WTC11 (cell line): ENCODE results near the gene NBAS. TPM values are rescaled to one million over a fixed set of nuclear protein-coding genes. Genes with fewer than 3 reads are reported as not detected.

Experiments
- ATAC-seq: fragments of 200-7000 bp; cut with Tn5 transposase; 2 replicates; pipeline ENCODE4 v1.10.0; 2021; ENCODE audit warnings: mild to moderate bottlenecking, moderate library complexity
- CTCF ChIA-PET: fragments of 300-600 bp; sonication (Branson Sonifier 250); formaldehyde crosslinking; loops from one replicate; lab custom pipeline; 2021; ENCODE audit warnings: antibody characterized with exemption; lab: Charles Lee
- POLR2A ChIA-PET: fragments of 350-600 bp; sonication (Branson Sonifier 250); formaldehyde crosslinking; loops from one replicate; lab custom pipeline; 2021; ENCODE audit warnings: antibody characterized with exemption; lab: Charles Lee
- DNase-seq: peaks from one replicate; pipeline ENCODE4 v3.0.0; 2021; ENCODE audit warnings: low spot score
- H3K27ac Mint-ChIP-seq: 2 replicates; pipeline ENCODE4 v1.8.0; 2021; ENCODE audit warnings: mixed read lengths
- H3K27me3 Mint-ChIP-seq: 2 replicates; pipeline ENCODE4 v1.8.0; 2021; ENCODE audit warnings: low read depth, mild to moderate bottlenecking, moderate library complexity, mixed read lengths
- H3K36me3 Mint-ChIP-seq: 2 replicates; pipeline ENCODE4 v1.8.0; 2021; ENCODE audit warnings: mixed read lengths
- H3K4me1 Mint-ChIP-seq: 2 replicates; pipeline ENCODE4 v1.8.0; 2022; ENCODE audit warnings: mixed read lengths
- H3K4me3 Mint-ChIP-seq: 2 replicates; pipeline ENCODE4 v1.8.0; 2021; ENCODE audit warnings: mild to moderate bottlenecking, moderate library complexity, mixed read lengths
- H3K9me3 Mint-ChIP-seq: 2 replicates; pipeline ENCODE4 v1.8.0; 2021; ENCODE audit warnings: mixed read lengths
- ATF1 ChIP-seq: sonication (generic); formaldehyde crosslinking; IDR thresholded peaks from 2 replicates; pipeline ENCODE4 v1.8.1; 2023; ENCODE audit warnings: mild to moderate bottlenecking, moderate library complexity, missing genetic modification reagents
- CBFB ChIP-seq: sonication (generic); formaldehyde crosslinking; IDR thresholded peaks from 2 replicates; pipeline ENCODE4 v1.8.1; 2022; ENCODE audit warnings: mild to moderate bottlenecking, low read depth, missing genetic modification reagents
- ETV6 ChIP-seq: sonication (generic); formaldehyde crosslinking; IDR thresholded peaks from 2 replicates; pipeline ENCODE4 v1.8.1; 2022; ENCODE audit warnings: mild to moderate bottlenecking, missing genetic modification reagents
- FOXP1 ChIP-seq: sonication (generic); formaldehyde crosslinking; IDR thresholded peaks from 2 replicates; pipeline ENCODE4 v1.8.0; 2022; ENCODE audit warnings: missing genetic modification reagents, mild to moderate bottlenecking, moderate library complexity, borderline replicate concordance
- GABPB1 ChIP-seq: sonication (generic); formaldehyde crosslinking; IDR thresholded peaks from 2 replicates; pipeline ENCODE4 v1.8.1; 2023; ENCODE audit warnings: mild to moderate bottlenecking, missing genetic modification reagents
- KAT7 ChIP-seq: sonication (generic); formaldehyde crosslinking; IDR thresholded peaks from 2 replicates; pipeline ENCODE4 v1.8.1; 2023; ENCODE audit warnings: missing genetic modification reagents, mild to moderate bottlenecking, borderline replicate concordance
- MXD4 ChIP-seq: fragments of 250-450 bp; sonication (Bioruptor Pico); IDR thresholded peaks from 2 replicates; pipeline ENCODE4 v1.8.0; 2021; ENCODE audit warnings: mild to moderate bottlenecking, moderate library complexity, borderline replicate concordance
- NFATC4 ChIP-seq: fragments of 250-450 bp; sonication (Bioruptor Pico); IDR thresholded peaks from 2 replicates; pipeline ENCODE4 v1.9.0; 2021; ENCODE audit warnings: mild to moderate bottlenecking
- NFYB ChIP-seq: sonication (generic); formaldehyde crosslinking; conservative IDR thresholded peaks from 2 replicates; pipeline ENCODE4 v1.8.0; 2022; ENCODE audit warnings: low read depth, missing genetic modification reagents
- NR1H2 ChIP-seq: sonication (generic); formaldehyde crosslinking; IDR thresholded peaks from 2 replicates; pipeline ENCODE4 v1.9.0; 2021; ENCODE audit warnings: mild to moderate bottlenecking, moderate library complexity, missing genetic modification reagents
- SMAD3 ChIP-seq: sonication (generic); formaldehyde crosslinking; IDR thresholded peaks from 2 replicates; pipeline ENCODE4 v1.8.0; 2022; ENCODE audit warnings: missing genetic modification reagents, mild to moderate bottlenecking, borderline replicate concordance
- TEAD1 ChIP-seq: sonication (generic); formaldehyde crosslinking; IDR thresholded peaks from 2 replicates; pipeline ENCODE4 v1.8.0; 2022; ENCODE audit warnings: mild to moderate bottlenecking, missing genetic modification reagents
- ZNF263 ChIP-seq: sonication (generic); formaldehyde crosslinking; IDR thresholded peaks from 2 replicates; pipeline ENCODE4 v1.8.1; 2022; ENCODE audit warnings: low read depth, mild to moderate bottlenecking, moderate library complexity, missing genetic modification reagents
- ZNF317 ChIP-seq: sonication (generic); formaldehyde crosslinking; IDR thresholded peaks from 2 replicates; pipeline ENCODE4 v1.8.1; 2023; ENCODE audit warnings: low read depth, mild to moderate bottlenecking, moderate library complexity, missing genetic modification reagents, borderline replicate concordance
- ZNF423 ChIP-seq: fragments of 250-450 bp; sonication (Bioruptor Pico); IDR thresholded peaks from 2 replicates; pipeline ENCODE4 v2.1.2; 2022; ENCODE audit warnings: mild to moderate bottlenecking, moderate library complexity
- ZNF671 ChIP-seq: fragments of 250-450 bp; sonication (Bioruptor Pico); IDR thresholded peaks from 2 replicates; pipeline ENCODE4 v1.8.0; 2021; ENCODE audit warnings: mild to moderate bottlenecking
- total RNA-seq: library from RNA; stranded (reverse); gene quantifications from 3 replicates; pipeline ENCODE4 v1.2.3, GENCODE V29; 2021
- TF ChIP-seq, protein P1 (sequence below): sonication (generic); formaldehyde crosslinking; IDR thresholded peaks from 2 replicates; pipeline ENCODE4 v1.8.0; 2023; ENCODE audit warnings: missing genetic modification reagents
- TF ChIP-seq, protein P2 (sequence below): sonication (generic); formaldehyde crosslinking; IDR thresholded peaks from 2 replicates; pipeline ENCODE4 v1.8.1; 2023; ENCODE audit warnings: mild to moderate bottlenecking, missing genetic modification reagents, moderate library complexity
- TF ChIP-seq, protein P3 (sequence below): sonication (generic); formaldehyde crosslinking; IDR thresholded peaks from 2 replicates; pipeline ENCODE4 v1.8.1; 2022; ENCODE audit warnings: mild to moderate bottlenecking, missing genetic modification reagents, moderate library complexity, borderline replicate concordance
- TF ChIP-seq, protein P4 (sequence below): sonication (generic); formaldehyde crosslinking; IDR thresholded peaks from 2 replicates; pipeline ENCODE4 v1.8.0; 2022; ENCODE audit warnings: missing genetic modification reagents
- TF ChIP-seq, protein P5 (sequence below): fragments of 200-600 bp; IDR thresholded peaks from 2 replicates; pipeline ENCODE4 v1.8.0; 2022; ENCODE audit warnings: antibody characterized with exemption
- TF ChIP-seq, protein P6 (sequence below): sonication (generic); formaldehyde crosslinking; IDR thresholded peaks from 2 replicates; pipeline ENCODE4 v1.8.0; 2023; ENCODE audit warnings: missing genetic modification reagents, mild to moderate bottlenecking, borderline replicate concordance

The NBAS gene
- total RNA-seq, 1 experiment from 2014 or later, result 32.3 TPM

DNA sequence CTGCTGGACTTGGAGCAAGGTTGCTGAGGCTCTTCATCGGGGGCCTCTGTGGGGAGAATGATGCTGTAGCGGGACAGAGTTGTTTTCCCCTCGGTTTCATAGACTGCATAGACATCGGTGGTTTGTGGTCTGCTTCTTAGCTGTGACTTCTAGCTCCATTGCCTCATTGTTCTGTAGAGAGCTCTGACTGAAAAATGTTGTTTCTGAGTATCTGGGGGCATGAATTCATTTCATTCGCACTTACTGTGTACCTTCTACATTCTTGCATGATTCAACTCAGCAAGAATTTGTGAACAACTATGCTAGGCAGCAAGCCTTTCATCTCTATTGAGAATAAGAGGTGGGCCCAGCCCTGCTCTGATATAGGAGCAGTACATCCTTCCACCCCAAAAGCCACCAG is 406.8 kb downstream of the NBAS start:
- Mint-ChIP-seq H3K27me3 (no peaks in the 10 kb centered on the region), H3K9me3 (peaks cover 9% of the 10 kb centered on the region; the same call in 1 of the 2 replicates), H3K27ac (no peak overlapping the region), H3K36me3 (no peaks in the 10 kb centered on the region), H3K4me1 (peaks cover 23% of the 10 kb centered on the region), H3K4me3 (no peak overlapping the region)
- POLR2A ChIA-PET, result no interaction called here
- CTCF ChIA-PET, result no interaction called here
- DNase-seq, result no peak
- ATAC-seq, result no peak
- TF ChIP-seq, protein P1, sequence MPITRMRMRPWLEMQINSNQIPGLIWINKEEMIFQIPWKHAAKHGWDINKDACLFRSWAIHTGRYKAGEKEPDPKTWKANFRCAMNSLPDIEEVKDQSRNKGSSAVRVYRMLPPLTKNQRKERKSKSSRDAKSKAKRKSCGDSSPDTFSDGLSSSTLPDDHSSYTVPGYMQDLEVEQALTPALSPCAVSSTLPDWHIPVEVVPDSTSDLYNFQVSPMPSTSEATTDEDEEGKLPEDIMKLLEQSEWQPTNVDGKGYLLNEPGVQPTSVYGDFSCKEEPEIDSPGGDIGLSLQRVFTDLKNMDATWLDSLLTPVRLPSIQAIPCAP, result no peak
- TF ChIP-seq CBFB (CRISPR knock-in tag), result no peak
- TF ChIP-seq, protein P2, sequence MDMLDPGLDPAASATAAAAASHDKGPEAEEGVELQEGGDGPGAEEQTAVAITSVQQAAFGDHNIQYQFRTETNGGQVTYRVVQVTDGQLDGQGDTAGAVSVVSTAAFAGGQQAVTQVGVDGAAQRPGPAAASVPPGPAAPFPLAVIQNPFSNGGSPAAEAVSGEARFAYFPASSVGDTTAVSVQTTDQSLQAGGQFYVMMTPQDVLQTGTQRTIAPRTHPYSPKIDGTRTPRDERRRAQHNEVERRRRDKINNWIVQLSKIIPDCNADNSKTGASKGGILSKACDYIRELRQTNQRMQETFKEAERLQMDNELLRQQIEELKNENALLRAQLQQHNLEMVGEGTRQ (CRISPR knock-in tag), result no peak
- no peak for TF ChIP-seq ZNF671 (CRISPR knock-in tag)
- TF ChIP-seq SMAD3, result no peak

DNA sequence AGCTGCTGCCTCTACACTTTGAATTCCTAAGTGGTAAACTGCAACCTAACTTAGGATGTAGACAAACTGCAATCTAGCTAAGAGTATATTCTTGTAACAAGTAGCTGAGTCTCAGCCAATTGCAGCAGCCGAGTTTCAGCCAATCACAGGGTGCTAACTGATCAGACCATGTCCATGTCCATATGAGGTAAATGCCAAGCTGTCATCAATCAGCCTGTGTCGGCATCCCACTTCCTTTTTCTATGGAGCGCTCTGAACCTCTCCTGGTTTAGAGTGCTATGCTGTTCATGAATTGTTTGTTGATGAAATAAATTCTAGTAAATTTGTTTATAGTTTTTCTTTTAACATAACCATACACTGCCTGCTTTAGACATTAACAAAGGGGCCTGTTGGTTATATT is 408.8 kb downstream of the NBAS start:
- no peaks in the 10 kb centered on the region for H3K27me3 Mint-ChIP-seq
- no peak overlapping the region for H3K27ac Mint-ChIP-seq
- peaks cover 9% of the 10 kb centered on the region; the same call in 1 of the 2 replicates for H3K9me3 Mint-ChIP-seq
- no peak for TF ChIP-seq KAT7 (CRISPR knock-in tag)
- TF ChIP-seq, protein P3, sequence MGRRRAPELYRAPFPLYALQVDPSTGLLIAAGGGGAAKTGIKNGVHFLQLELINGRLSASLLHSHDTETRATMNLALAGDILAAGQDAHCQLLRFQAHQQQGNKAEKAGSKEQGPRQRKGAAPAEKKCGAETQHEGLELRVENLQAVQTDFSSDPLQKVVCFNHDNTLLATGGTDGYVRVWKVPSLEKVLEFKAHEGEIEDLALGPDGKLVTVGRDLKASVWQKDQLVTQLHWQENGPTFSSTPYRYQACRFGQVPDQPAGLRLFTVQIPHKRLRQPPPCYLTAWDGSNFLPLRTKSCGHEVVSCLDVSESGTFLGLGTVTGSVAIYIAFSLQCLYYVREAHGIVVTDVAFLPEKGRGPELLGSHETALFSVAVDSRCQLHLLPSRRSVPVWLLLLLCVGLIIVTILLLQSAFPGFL (CRISPR knock-in tag), result no peak
- no peak for TF ChIP-seq MXD4 (CRISPR knock-in tag)
- TF ChIP-seq TEAD1 (CRISPR knock-in tag), result no peak
- no peak for TF ChIP-seq NR1H2
- TF ChIP-seq, protein P4, sequence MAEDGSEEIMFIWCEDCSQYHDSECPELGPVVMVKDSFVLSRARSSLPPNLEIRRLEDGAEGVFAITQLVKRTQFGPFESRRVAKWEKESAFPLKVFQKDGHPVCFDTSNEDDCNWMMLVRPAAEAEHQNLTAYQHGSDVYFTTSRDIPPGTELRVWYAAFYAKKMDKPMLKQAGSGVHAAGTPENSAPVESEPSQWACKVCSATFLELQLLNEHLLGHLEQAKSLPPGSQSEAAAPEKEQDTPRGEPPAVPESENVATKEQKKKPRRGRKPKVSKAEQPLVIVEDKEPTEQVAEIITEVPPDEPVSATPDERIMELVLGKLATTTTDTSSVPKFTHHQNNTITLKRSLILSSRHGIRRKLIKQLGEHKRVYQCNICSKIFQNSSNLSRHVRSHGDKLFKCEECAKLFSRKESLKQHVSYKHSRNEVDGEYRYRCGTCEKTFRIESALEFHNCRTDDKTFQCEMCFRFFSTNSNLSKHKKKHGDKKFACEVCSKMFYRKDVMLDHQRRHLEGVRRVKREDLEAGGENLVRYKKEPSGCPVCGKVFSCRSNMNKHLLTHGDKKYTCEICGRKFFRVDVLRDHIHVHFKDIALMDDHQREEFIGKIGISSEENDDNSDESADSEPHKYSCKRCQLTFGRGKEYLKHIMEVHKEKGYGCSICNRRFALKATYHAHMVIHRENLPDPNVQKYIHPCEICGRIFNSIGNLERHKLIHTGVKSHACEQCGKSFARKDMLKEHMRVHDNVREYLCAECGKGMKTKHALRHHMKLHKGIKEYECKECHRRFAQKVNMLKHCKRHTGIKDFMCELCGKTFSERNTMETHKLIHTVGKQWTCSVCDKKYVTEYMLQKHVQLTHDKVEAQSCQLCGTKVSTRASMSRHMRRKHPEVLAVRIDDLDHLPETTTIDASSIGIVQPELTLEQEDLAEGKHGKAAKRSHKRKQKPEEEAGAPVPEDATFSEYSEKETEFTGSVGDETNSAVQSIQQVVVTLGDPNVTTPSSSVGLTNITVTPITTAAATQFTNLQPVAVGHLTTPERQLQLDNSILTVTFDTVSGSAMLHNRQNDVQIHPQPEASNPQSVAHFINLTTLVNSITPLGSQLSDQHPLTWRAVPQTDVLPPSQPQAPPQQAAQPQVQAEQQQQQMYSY (CRISPR knock-in tag), result no peak
- TF ChIP-seq FOXP1 (CRISPR knock-in tag), result no peak
- TF ChIP-seq, protein P5, sequence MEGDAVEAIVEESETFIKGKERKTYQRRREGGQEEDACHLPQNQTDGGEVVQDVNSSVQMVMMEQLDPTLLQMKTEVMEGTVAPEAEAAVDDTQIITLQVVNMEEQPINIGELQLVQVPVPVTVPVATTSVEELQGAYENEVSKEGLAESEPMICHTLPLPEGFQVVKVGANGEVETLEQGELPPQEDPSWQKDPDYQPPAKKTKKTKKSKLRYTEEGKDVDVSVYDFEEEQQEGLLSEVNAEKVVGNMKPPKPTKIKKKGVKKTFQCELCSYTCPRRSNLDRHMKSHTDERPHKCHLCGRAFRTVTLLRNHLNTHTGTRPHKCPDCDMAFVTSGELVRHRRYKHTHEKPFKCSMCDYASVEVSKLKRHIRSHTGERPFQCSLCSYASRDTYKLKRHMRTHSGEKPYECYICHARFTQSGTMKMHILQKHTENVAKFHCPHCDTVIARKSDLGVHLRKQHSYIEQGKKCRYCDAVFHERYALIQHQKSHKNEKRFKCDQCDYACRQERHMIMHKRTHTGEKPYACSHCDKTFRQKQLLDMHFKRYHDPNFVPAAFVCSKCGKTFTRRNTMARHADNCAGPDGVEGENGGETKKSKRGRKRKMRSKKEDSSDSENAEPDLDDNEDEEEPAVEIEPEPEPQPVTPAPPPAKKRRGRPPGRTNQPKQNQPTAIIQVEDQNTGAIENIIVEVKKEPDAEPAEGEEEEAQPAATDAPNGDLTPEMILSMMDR, result no peak
- TF ChIP-seq NFYB, result no peak
- TF ChIP-seq ETV6 (CRISPR knock-in tag), result no peak
- no peak for TF ChIP-seq ZNF263 (CRISPR knock-in tag)
- TF ChIP-seq GABPB1, result no peak
- TF ChIP-seq ATF1, result no peak
- TF ChIP-seq NFATC4, result no peak
- TF ChIP-seq, protein P6, sequence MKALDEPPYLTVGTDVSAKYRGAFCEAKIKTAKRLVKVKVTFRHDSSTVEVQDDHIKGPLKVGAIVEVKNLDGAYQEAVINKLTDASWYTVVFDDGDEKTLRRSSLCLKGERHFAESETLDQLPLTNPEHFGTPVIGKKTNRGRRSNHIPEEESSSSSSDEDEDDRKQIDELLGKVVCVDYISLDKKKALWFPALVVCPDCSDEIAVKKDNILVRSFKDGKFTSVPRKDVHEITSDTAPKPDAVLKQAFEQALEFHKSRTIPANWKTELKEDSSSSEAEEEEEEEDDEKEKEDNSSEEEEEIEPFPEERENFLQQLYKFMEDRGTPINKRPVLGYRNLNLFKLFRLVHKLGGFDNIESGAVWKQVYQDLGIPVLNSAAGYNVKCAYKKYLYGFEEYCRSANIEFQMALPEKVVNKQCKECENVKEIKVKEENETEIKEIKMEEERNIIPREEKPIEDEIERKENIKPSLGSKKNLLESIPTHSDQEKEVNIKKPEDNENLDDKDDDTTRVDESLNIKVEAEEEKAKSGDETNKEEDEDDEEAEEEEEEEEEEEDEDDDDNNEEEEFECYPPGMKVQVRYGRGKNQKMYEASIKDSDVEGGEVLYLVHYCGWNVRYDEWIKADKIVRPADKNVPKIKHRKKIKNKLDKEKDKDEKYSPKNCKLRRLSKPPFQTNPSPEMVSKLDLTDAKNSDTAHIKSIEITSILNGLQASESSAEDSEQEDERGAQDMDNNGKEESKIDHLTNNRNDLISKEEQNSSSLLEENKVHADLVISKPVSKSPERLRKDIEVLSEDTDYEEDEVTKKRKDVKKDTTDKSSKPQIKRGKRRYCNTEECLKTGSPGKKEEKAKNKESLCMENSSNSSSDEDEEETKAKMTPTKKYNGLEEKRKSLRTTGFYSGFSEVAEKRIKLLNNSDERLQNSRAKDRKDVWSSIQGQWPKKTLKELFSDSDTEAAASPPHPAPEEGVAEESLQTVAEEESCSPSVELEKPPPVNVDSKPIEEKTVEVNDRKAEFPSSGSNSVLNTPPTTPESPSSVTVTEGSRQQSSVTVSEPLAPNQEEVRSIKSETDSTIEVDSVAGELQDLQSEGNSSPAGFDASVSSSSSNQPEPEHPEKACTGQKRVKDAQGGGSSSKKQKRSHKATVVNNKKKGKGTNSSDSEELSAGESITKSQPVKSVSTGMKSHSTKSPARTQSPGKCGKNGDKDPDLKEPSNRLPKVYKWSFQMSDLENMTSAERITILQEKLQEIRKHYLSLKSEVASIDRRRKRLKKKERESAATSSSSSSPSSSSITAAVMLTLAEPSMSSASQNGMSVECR, result no peak
- no peak for TF ChIP-seq ZNF317
- TF ChIP-seq ZNF423, result no peak
- peaks cover 11% of the 10 kb centered on the region for H3K4me1 Mint-ChIP-seq
- CTCF ChIA-PET, result no interaction called here
- H3K4me3 Mint-ChIP-seq, result no peak overlapping the region
- no peaks in the 10 kb centered on the region for H3K36me3 Mint-ChIP-seq
- POLR2A ChIA-PET, result no interaction called here
- ATAC-seq (no peak), DNase-seq (no peak)
